Nephron progenitor cell (in vitro differentiated cells): Measurements from ENCODE around the gene PPP1R9A.

Experiments
- DNase-seq: peaks from one replicate; pipeline ENCODE4 v3.0.0; 2021
- H3K27ac Mint-ChIP-seq: 2 replicates; pipeline ENCODE4 v1.8.0; 2021; ENCODE audit warnings: mild to moderate bottlenecking, moderate library complexity, mixed read lengths
- H3K27me3 Mint-ChIP-seq: 2 replicates; pipeline ENCODE4 v1.8.0; 2021; ENCODE audit warnings: mild to moderate bottlenecking, low read depth, mixed read lengths; ENCODE audit not compliant: poor library complexity
- H3K36me3 Mint-ChIP-seq: 2 replicates; pipeline ENCODE4 v1.8.0; 2021; ENCODE audit warnings: low read depth, mixed read lengths
- H3K4me1 Mint-ChIP-seq: 2 replicates; pipeline ENCODE4 v1.8.0; 2021; ENCODE audit warnings: mixed read lengths
- H3K4me3 Mint-ChIP-seq: 2 replicates; pipeline ENCODE4 v1.8.0; 2021; ENCODE audit warnings: mild to moderate bottlenecking, moderate library complexity, mixed read lengths
- H3K9me3 Mint-ChIP-seq: 2 replicates; pipeline ENCODE4 v1.8.0; 2021; ENCODE audit warnings: mild to moderate bottlenecking, moderate library complexity, mixed read lengths
- TF ChIP-seq, protein P1 (sequence below): fragments of 200-600 bp; sonication (generic); IDR thresholded peaks from 2 replicates; pipeline ENCODE4 v1.5.0; 2021; ENCODE audit warnings: antibody characterized with exemption

The PPP1R9A gene

DNA sequence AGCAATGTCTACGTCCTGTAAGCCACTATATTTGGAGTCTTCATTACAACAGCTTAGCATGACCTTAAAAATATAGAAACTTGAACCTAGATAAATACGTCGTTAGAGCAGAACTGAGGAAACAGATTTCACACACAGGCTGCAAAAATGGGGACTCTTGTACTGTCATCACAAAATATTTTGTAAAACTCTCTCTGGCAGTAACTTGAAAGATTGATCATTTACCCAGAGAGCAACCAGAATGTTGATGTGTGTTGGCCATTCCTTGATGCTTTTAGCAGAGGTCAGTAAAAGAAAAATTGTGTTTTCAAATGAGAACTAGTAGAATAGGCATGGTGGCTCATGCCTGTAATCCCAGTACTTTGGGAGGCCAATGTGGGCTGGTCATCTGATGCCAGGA, 431.4 kb downstream of the PPP1R9A start:
- no peak for DNase-seq
- Mint-ChIP-seq H3K4me3 (no peak overlapping the region), H3K27ac (no peak overlapping the region), H3K36me3 (no peaks in the 10 kb centered on the region), H3K9me3 (peaks cover 6% of the 10 kb centered on the region), H3K4me1 (peaks cover 4% of the 10 kb centered on the region), H3K27me3 (peaks cover 9% of the 10 kb centered on the region)
- TF ChIP-seq, protein P1, sequence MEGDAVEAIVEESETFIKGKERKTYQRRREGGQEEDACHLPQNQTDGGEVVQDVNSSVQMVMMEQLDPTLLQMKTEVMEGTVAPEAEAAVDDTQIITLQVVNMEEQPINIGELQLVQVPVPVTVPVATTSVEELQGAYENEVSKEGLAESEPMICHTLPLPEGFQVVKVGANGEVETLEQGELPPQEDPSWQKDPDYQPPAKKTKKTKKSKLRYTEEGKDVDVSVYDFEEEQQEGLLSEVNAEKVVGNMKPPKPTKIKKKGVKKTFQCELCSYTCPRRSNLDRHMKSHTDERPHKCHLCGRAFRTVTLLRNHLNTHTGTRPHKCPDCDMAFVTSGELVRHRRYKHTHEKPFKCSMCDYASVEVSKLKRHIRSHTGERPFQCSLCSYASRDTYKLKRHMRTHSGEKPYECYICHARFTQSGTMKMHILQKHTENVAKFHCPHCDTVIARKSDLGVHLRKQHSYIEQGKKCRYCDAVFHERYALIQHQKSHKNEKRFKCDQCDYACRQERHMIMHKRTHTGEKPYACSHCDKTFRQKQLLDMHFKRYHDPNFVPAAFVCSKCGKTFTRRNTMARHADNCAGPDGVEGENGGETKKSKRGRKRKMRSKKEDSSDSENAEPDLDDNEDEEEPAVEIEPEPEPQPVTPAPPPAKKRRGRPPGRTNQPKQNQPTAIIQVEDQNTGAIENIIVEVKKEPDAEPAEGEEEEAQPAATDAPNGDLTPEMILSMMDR: no peak

DNA sequence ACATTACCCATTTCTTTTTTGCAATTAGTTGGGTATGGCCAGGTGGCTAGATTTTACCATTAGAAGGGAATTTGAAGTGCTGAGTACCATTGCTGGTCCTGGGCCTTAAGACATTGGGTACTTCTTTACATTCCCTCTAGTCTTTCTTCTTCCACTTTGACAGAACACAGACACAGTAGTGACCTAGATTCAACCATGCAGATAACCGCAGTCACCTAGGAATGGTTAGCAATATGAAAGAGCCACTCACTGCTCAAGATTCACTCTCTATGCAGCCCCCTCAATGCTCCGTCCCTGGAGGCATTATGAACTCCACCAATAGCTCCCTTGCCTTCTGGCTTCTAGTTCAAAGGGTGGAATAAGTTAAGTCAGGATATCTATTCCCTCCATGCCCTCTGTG, 433.1 kb downstream of the PPP1R9A start:
- H3K27me3 Mint-ChIP-seq: peaks cover 9% of the 10 kb centered on the region
- peaks cover 4% of the 10 kb centered on the region for H3K4me1 Mint-ChIP-seq
- H3K36me3 Mint-ChIP-seq: no peaks in the 10 kb centered on the region
- H3K9me3 Mint-ChIP-seq: peaks cover 6% of the 10 kb centered on the region
- H3K27ac Mint-ChIP-seq: no peak overlapping the region
- TF ChIP-seq, protein P1: no peak
- H3K4me3 Mint-ChIP-seq: no peak overlapping the region
- no peak for DNase-seq

DNA sequence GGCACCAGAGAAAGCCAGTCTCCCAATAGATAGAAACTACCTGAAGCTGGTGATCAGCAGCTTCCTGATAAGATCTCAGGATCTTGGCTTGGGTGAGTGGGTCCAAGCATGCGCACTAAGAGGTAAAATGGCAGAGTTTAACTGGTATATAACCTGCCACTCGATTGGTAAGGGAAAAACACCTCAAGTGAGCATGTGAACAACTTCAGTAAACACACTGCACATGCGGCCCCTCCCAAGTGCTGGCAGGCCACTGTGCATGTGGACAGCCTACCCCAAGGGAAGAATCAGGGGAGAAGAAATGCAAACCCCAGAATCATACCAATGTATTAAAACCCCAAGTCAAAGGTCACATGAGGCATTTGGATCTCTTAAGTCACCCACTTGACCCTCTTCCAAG, 434.6 kb downstream of the PPP1R9A start:
- no peak for DNase-seq
- no peak overlapping the region for H3K27ac Mint-ChIP-seq
- TF ChIP-seq, protein P1: no peak

DNA sequence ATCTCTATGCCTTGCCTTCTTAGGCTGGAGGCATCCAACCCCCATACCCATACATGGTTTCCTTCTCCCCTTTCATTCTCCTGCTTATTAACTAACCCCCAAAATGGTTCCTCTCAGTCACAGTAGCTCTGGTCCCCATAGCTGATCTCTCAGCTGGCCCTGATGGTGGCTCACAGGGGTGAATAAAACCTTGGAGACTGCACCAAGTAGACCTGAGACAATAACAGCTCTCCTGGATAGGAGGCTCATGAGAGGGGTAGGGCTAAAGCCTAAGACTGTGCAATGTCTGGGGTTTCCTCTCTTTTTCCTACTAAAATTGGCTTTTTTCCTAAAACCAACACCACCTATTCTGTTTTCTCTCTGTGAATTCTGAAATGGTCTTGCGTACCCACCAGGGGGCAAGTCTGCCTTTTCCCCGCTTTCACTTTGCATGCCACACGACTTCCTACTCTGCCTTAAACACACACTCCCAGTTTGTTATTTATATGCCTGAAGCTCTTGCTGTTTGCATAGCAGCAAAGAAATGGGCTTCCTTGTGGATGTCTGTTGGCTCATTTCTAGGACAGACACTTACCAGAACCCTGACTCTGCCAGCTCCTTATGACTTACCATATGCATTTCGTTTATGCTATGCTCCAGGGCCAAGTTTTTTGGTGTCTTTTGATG, 435.4 kb downstream of the PPP1R9A start:
- H3K27me3 Mint-ChIP-seq: peaks cover 4% of the 10 kb centered on the region
- peaks cover 4% of the 10 kb centered on the region for H3K4me1 Mint-ChIP-seq
- TF ChIP-seq, protein P1: no peak
- no peak overlapping the region for H3K4me3 Mint-ChIP-seq
- H3K27ac Mint-ChIP-seq: no peak overlapping the region
- H3K9me3 Mint-ChIP-seq: peaks cover 2% of the 10 kb centered on the region
- no peaks in the 10 kb centered on the region for H3K36me3 Mint-ChIP-seq
- DNase-seq: no peak

More for the DNA sequence above, 434.6 kb downstream of the PPP1R9A start:
- H3K9me3 Mint-ChIP-seq: peaks cover 6% of the 10 kb centered on the region
- H3K4me1 Mint-ChIP-seq: peaks cover 4% of the 10 kb centered on the region
- H3K27me3 Mint-ChIP-seq: peaks cover 9% of the 10 kb centered on the region
- no peak overlapping the region for H3K4me3 Mint-ChIP-seq
- H3K36me3 Mint-ChIP-seq: no peaks in the 10 kb centered on the region
